ENCODE data around the gene GFRAL.

The GFRAL gene

DNA sequence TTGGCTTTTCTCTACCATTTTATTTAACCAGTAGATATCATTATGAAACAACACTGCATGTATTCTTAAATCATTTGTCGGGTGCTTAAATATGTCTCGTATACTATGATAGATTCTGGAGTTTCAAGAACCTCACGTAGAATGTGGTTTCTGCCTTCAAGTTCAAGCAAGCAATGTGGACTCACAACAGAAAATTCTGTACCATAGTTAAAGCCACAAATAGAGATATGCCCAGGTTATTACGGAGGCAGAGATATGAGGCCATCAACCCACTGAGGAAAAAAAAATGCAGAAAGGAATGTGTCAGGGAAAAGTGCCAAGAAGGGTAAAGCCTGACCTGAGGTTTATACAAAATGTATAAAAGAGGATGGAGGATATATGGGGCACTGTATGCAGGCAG, 109.9 kb downstream of the GFRAL start:
- DNase-seq: no peak

DNA sequence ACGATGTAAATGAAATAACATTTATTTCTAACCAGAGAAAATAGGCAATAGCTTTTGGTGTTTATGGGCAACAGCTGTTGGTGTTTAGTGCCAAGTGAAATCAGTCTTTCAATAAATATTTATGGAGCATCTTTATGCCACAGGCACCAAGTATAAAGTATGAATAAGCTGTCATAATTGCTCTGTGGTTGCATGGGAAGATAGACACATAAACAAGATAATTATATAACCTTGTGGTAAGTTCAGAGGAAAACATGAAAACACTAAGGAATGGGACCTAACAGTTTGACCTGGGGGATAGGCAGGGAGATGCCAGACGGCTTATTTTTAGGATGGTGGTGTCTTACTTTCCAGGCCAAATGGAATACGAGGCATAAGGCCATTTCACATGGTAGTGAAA, 110.9 kb downstream of the GFRAL start:
- DNase-seq: no peak

DNA sequence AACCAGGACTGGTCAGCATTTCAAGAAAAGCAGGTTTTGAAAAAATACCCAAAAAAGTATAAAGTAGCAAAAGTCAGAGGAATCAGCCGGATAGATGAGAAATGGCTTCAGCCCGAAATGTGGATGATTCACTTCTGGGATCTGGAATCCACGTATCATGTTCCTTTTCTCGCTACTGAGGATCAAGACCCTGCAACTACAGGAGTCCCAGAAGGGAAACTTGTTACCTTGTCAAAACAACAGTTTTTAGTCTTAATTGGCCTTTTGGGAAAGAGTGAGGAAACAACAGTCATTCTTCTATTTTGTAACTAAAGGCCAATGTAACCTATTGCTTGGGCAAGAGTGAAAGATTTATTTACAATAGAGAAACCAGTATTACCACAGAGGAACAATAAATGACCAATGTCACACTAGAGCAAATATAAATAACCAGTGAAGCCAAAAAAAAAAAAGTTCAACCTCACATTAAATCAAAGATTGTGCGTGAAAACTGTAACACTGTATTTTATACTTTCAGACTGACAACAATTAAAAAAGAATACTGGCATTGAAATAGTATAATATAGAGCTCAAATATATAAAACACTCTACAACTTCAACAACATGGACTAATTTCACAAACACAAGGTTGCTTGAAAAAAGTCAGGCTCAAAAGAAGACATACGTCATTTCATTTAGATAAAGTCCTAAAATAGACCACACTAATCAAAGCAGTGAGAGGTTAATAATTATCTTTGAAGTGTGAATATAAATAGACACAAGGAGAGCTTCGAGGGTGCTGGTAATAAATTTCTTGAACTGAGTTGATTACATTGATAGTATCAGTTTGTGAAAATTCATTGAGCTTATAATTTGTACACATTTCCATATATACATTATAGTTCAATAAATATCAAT, 116.2 kb downstream of the GFRAL start:
- DNase-seq: no peak

DNA sequence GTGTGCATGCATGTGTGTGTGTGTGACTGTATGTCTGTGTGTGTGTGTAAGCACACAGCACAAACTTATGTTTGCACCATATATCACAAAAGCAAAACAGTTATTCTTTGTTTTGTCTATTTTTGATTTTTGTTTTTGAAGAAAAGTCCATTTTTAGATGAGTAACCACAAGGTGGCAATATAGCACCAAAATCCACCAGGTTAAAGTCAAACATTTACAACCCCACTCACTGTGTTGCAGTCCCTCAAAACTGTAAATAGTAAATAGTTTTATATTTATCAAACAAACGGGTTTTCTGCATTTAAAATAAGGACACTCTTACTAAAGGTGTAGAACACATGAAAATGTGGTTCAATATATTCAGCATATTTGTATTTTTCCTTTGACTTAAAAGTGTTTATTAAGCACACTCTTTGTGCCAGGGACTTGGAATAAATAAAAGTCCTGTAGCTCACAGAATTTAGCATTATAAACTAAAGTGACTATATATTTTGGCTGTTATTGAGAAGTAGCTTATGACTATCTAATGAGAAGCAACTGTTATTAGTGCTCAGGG, 118.5 kb downstream of the GFRAL start:
- DNase-seq: no peak

DNA sequence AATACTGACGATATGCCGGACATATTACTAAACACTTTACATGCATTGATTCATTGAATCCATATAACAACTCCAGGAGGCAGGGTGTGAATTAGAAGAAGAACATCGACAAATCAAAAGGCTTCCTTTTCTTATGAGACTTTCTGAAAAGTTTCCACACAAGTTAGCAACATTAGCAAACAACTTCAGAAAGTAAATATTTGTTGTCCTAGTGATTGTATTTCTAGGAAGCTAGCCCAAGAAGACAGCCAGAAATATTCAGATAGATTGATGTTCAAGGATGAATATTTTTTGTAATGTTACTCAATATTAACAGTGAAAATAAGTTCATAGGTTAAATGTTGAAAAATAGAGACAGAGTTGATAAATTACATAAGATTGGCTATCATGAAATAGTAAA, 120.6 kb downstream of the GFRAL start:
- DNase-seq: no peak

DNA sequence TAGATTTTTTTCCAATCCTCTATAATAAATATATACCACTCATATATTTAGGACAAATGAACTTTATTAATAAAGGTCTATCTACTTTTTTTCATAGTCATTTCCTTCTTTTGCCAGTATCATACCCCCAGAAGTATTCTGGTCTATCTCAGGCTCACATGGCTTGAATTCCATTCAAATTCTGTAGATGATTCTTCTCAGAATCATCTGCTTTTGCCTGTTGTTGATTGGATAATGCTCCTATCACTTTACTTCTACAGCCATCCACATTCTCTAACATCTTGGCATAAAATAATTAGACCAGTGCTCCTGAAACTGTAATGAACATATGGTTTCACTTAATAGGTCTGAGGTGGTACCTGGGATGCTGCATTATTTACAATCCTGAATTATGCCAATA, 121.2 kb downstream of the GFRAL start:
- DNase-seq: no peak

DNA sequence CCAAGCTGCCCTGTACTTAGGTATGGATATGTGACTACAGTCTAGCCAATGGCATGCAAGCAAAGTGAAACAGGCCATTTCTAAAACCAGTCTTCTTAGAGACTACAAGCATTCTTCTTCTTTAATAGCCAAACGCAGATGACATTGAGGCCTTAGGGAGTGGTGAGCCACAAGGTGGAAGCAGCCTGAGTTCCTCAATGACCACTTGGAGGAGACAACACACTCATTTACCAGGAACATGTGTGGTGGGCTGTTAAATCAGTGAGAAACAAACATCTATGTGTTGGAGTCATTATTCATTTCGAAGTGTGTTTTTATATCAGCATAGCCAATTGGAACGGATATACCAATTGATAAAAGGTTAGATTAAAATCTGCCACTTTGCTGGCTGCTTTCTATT, 122.0 kb downstream of the GFRAL start:
- no peak for DNase-seq

DNA sequence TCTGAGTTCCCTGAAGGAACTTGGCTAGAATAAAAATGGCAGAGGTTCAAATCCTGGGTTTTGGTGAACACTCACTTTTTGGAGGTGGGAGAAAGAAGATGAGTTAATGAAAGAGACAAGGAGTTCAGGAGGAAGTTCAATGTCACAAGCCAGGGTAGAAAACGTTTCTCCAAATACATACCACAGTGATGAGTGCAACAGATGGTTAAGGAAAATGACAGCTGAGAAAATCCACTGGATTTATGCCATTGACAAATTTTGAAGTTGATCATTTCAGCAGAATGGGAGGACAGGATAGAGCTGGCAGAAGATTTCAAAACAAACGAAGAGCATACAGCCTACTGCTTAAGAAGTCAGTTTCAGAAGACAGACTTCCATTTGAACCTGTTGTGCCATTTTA, 122.7 kb downstream of the GFRAL start:
- DNase-seq: no peak
